Activated naive CD4-positive, alpha-beta T cell treated with anti-CD3 and anti-CD28 coated beads, Interleukin-2, amount 10 ng/mL, durations not matched to agents 7 days and 5 days (primary cell): ENCODE results near the gene BST1.
A peak's percentile ranks its signal among the peaks of the same experiment; 100 is the strongest.

Experiments used
- CTCF ChIA-PET: fragments of 350-600 bp; sonication (Branson Sonifier 250); formaldehyde crosslinking; loops from one replicate; lab custom pipeline; 2021; ENCODE audit warnings: antibody characterized with exemption; lab: Charles Lee
- DNase-seq: peaks from one replicate; pipeline ENCODE4 v3.0.0-alpha.2; 2020
- H3K27ac Mint-ChIP-seq: one replicate; pipeline ENCODE4 v1.8.0; 2021; ENCODE audit warnings: mild to moderate bottlenecking, moderate library complexity, mixed read lengths
- H3K27me3 Mint-ChIP-seq: one replicate; pipeline ENCODE4 v1.8.0; 2021; ENCODE audit warnings: mild to moderate bottlenecking, mixed read lengths
- H3K36me3 Mint-ChIP-seq: one replicate; pipeline ENCODE4 v1.8.0; 2021; ENCODE audit warnings: mixed read lengths
- H3K4me1 Mint-ChIP-seq: one replicate; pipeline ENCODE4 v1.8.0; 2021; ENCODE audit warnings: mixed read lengths
- H3K4me3 Mint-ChIP-seq: one replicate; pipeline ENCODE4 v1.8.0; 2021; ENCODE audit warnings: mild to moderate bottlenecking, moderate library complexity, mixed read lengths
- H3K9me3 Mint-ChIP-seq: one replicate; pipeline ENCODE4 v1.8.0; 2021; ENCODE audit warnings: mixed read lengths

BST1 gene

DNA sequence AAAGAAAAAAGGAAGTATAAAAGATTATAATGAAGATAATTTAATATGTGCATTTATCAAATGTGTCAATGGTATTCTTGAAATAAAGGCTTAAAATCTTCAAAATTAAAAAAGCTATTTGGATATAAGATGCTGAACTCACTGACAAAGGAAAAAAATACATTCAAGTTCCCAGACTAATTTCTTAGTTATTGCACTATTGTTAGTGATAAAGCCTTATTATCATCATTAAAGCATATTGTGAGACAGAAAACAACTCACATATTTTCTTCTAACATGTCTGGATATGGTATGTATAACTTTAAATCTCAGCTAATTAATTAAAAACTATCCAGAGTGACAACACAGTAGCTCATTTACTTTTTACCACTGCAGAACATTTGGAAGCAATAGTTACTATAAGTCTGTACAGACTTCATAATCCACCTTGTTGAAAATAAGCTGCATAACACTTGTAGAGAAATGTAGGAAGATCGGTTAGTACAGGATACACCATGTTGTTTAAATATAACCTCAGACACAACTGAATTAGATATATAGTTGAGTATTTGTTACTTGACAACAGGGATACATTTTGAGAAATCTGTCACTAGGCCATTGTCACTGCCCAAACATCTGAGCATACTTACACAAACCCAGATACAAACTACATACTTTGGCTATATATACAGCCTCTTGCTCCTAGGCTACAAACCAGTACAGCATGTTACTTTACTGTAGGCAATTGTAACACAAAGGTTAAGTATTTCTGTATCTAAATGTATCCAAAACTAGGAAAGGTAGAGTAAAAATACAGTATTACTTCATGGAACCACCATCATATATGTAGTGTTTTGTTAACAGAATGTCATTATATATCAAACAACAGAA lies 34.1 kb upstream of the BST1 start:
- CTCF ChIA-PET: no interaction called here
- H3K9me3 Mint-ChIP-seq: peaks cover 2% of the 10 kb centered on the region
- no peak overlapping the region for H3K4me3 Mint-ChIP-seq
- H3K27ac Mint-ChIP-seq: no peak overlapping the region
- peaks cover 25% of the 10 kb centered on the region for H3K4me1 Mint-ChIP-seq
- DNase-seq: no peak
- H3K27me3 Mint-ChIP-seq: no peaks in the 10 kb centered on the region
- H3K36me3 Mint-ChIP-seq: peaks cover 33% of the 10 kb centered on the region

GRCh38 chr4:15670576-15670975 lies 32.3 kb upstream of the BST1 start:
- no peak overlapping the region for H3K27ac Mint-ChIP-seq
- peaks cover 20% of the 10 kb centered on the region for H3K4me1 Mint-ChIP-seq
- DNase-seq: no peak
- CTCF ChIA-PET: no interaction called here
- H3K4me3 Mint-ChIP-seq: no peak overlapping the region
- H3K9me3 Mint-ChIP-seq: peaks cover 2% of the 10 kb centered on the region
- H3K36me3 Mint-ChIP-seq: peaks cover 32% of the 10 kb centered on the region
- no peaks in the 10 kb centered on the region for H3K27me3 Mint-ChIP-seq

- no peaks in the 10 kb centered on the region for H3K27me3 Mint-ChIP-seq
- peaks cover 22% of the 10 kb centered on the region for H3K36me3 Mint-ChIP-seq
- CTCF ChIA-PET: no interaction called here
- no peak overlapping the region for H3K27ac Mint-ChIP-seq
- H3K9me3 Mint-ChIP-seq: no peaks in the 10 kb centered on the region
- H3K4me1 Mint-ChIP-seq: peaks cover 19% of the 10 kb centered on the region
- DNase-seq: no peak
- H3K4me3 Mint-ChIP-seq: no peak overlapping the region
Observed at GRCh38 chr4:15672101-15672500, 30.8 kb upstream of the BST1 start.

GRCh38 chr4:15673337-15673736 lies 29.5 kb upstream of the BST1 start:
- Mint-ChIP-seq H3K27ac (no peak overlapping the region), H3K4me1 (peaks cover 28% of the 10 kb centered on the region), H3K9me3 (no peaks in the 10 kb centered on the region), H3K36me3 (peaks cover 18% of the 10 kb centered on the region), H3K4me3 (no peak overlapping the region), H3K27me3 (no peaks in the 10 kb centered on the region)
- no peak for DNase-seq
- CTCF ChIA-PET: interaction anchor here (0.6 kb wide), 1 partner anchor 20 kb away, joined by 3 read pairs; no protein-coding TSS in a partner anchor

DNA sequence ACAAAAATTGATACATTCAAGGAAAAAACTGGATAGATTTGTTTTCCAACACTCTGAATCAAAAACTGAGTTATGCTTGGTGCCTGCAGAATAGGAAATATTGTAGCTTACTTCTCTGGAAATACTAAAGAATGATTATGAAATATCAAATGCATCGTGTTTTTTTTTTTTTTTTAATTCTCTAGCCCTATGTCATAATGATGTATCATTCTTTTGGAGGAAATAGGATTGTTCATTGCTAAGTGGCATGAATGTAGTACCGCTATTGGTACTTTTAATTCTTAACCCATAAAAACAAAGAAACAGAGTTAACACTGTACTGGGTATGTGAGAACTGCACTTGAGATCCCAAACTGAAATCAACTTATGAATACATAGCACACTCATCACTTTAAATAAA lies 28.8 kb upstream of the BST1 start:
- H3K9me3 Mint-ChIP-seq: no peaks in the 10 kb centered on the region
- H3K27ac Mint-ChIP-seq: no peak overlapping the region
- peaks cover 20% of the 10 kb centered on the region for H3K36me3 Mint-ChIP-seq
- no peaks in the 10 kb centered on the region for H3K27me3 Mint-ChIP-seq
- CTCF ChIA-PET: no interaction called here
- peaks cover 32% of the 10 kb centered on the region for H3K4me1 Mint-ChIP-seq
- no peak overlapping the region for H3K4me3 Mint-ChIP-seq
- no peak for DNase-seq

GRCh38 chr4:15674926-15675325 lies 27.9 kb upstream of the BST1 start:
- H3K27me3 Mint-ChIP-seq: no peaks in the 10 kb centered on the region
- H3K27ac Mint-ChIP-seq: no peak overlapping the region
- H3K4me3 Mint-ChIP-seq: no peak overlapping the region
- no peaks in the 10 kb centered on the region for H3K9me3 Mint-ChIP-seq
- H3K36me3 Mint-ChIP-seq: peaks cover 25% of the 10 kb centered on the region
- DNase-seq: no peak
- peaks cover 40% of the 10 kb centered on the region for H3K4me1 Mint-ChIP-seq
- CTCF ChIA-PET: no interaction called here

GRCh38 chr4:15675356-15675755 lies 27.5 kb upstream of the BST1 start:
- Mint-ChIP-seq H3K9me3 (no peaks in the 10 kb centered on the region), H3K4me3 (no peak overlapping the region), H3K27ac (no peak overlapping the region), H3K4me1 (peaks cover 43% of the 10 kb centered on the region), H3K27me3 (no peaks in the 10 kb centered on the region), H3K36me3 (peaks cover 27% of the 10 kb centered on the region)
- CTCF ChIA-PET: interaction anchor here (0.9 kb wide), 1 partner anchor 12 kb away, joined by 3 read pairs; no protein-coding TSS in a partner anchor
- DNase-seq: no peak

GRCh38 chr4:15676039-15676438 lies 26.8 kb upstream of the BST1 start:
- no peak overlapping the region for H3K4me3 Mint-ChIP-seq
- peaks cover 27% of the 10 kb centered on the region for H3K36me3 Mint-ChIP-seq
- CTCF ChIA-PET: interaction anchor here (0.9 kb wide), 1 partner anchor 13 kb away, joined by 3 read pairs; no protein-coding TSS in a partner anchor
- H3K27me3 Mint-ChIP-seq: no peaks in the 10 kb centered on the region
- no peak overlapping the region for H3K27ac Mint-ChIP-seq
- H3K4me1 Mint-ChIP-seq: peaks cover 43% of the 10 kb centered on the region
- H3K9me3 Mint-ChIP-seq: no peaks in the 10 kb centered on the region
- DNase-seq: no peak

GRCh38 chr4:15676899-15677298 lies 26.0 kb upstream of the BST1 start:
- Mint-ChIP-seq H3K4me3 (no peak overlapping the region), H3K27ac (no peak overlapping the region), H3K27me3 (peaks cover 3% of the 10 kb centered on the region), H3K4me1 (peaks cover 42% of the 10 kb centered on the region), H3K9me3 (no peaks in the 10 kb centered on the region), H3K36me3 (peaks cover 27% of the 10 kb centered on the region)
- no peak for DNase-seq
- CTCF ChIA-PET: no interaction called here

GRCh38 chr4:15677507-15677988 lies 25.3 kb upstream of the BST1 start:
- Mint-ChIP-seq H3K27me3 (peaks cover 3% of the 10 kb centered on the region), H3K4me1 (peaks cover 46% of the 10 kb centered on the region), H3K4me3 (no peak overlapping the region), H3K27ac (no peak overlapping the region), H3K9me3 (no peaks in the 10 kb centered on the region), H3K36me3 (peaks cover 26% of the 10 kb centered on the region)
- CTCF ChIA-PET: no interaction called here
- no peak for DNase-seq

- Mint-ChIP-seq H3K4me1 (peaks cover 56% of the 10 kb centered on the region), H3K27ac (peak overlapping the region; percentile 95), H3K9me3 (no peaks in the 10 kb centered on the region), H3K27me3 (peaks cover 3% of the 10 kb centered on the region), H3K36me3 (peaks cover 34% of the 10 kb centered on the region), H3K4me3 (peak overlapping the region; percentile 94)
- CTCF ChIA-PET: no interaction called here
- no peak for DNase-seq
Observed at GRCh38 chr4:15681067-15681371, 21.8 kb upstream of the BST1 start.

DNA sequence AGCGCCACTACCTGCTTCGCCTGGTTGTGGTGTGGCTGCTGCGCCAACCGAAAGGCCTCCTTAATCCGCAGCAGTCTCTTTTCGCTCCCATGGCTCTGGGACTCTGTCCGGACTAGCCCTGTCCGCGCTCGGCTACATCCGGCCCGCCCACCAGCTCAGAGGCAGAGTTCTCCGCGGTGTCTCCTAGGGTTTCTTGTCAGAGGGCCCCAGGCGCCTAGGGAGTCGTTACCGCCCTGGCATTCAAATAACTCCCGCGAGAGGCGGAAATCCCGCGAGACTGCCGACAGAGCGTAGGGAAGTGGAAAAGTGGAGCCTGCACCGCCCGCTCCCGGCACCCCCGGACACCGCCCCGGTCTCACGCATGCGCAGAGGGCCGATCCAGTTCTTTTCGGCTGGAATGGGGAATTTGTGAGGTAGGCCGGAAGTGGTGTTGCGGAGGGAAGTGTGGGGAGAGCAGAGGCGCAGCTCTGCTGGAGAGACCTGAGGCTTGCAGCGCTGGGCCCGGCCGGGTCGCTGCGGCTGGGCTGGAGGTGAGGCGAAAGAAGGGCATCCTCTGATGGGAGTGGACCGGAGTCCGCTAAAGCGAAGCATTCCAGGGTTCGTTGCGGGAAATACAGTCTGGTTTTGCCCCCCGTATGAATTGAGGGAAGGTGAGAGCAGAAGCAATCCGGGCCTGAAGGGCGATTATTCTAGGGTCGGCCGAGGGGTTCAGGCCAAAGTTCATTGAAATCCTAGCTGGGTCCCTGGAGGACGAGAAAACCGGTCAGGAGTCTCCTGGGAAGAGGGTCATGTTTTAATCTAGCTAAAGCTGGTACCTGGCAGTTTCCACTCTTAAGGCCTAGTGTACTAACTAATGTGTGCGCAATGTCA lies 21.3 kb upstream of the BST1 start, which contains the start of gene FAM200B:
Gene FAM200B (plus strand): TSS at position 456 of the 870 bp plus-strand sequence. CDS start 5,151 bp downstream, outside the sequence.
- CTCF ChIA-PET: interaction anchor here (1.4 to 2.3 kb wide), 2 partner anchors 26 to 201 kb away, joined by 4 to 7 read pairs; partner anchors contain the start of gene FBXL5
- peaks cover 37% of the 10 kb centered on the region for H3K36me3 Mint-ChIP-seq

GRCh38 chr4:15682242-15683142 lies 20.4 kb upstream of the BST1 start:
- Mint-ChIP-seq H3K4me3 (peak overlapping the region; percentile 94), H3K27me3 (peaks cover 3% of the 10 kb centered on the region), H3K4me1 (peaks cover 45% of the 10 kb centered on the region), H3K27ac (peak overlapping the region; percentile 95), H3K36me3 (peaks cover 46% of the 10 kb centered on the region), H3K9me3 (no peaks in the 10 kb centered on the region)
- DNase-seq: no peak
- CTCF ChIA-PET: interaction anchor here (1.4 to 2.3 kb wide), 2 partner anchors 26 to 200 kb away, joined by 4 to 7 read pairs; partner anchors contain the start of gene FBXL5

More for the DNA sequence above, 21.3 kb upstream of the BST1 start, which contains the start of gene FAM200B:
- Mint-ChIP-seq H3K9me3 (no peaks in the 10 kb centered on the region), H3K4me1 (peaks cover 52% of the 10 kb centered on the region), H3K27ac (peak within 1 kb of the TSS; percentile 95), H3K27me3 (peaks cover 3% of the 10 kb centered on the region), H3K4me3 (peak within 1 kb of the TSS; percentile 94)
- peak; percentile 99 for DNase-seq
